Measurements from ENCODE around the gene DCST1.

Gene DCST1

DNA sequence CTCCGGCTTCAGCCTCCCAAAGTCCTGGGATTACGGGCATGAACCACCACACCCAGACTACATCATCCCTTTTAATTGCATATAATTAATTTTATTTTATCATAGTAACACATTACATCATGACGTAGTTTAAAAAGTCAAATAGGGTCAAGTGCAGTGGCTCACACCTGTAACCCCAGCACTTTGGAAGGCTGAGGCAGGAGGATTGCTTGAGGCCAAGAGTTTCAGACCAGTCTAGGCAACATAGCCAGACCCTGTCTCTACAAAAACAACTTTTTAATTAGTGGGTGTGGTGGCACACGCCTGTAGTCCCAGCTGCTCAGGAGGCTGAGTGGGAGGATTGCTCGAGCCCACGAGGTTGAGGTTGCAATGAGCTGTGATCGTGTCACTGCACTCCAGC is 65.7 kb downstream of the DCST1 start:
- no peak for TF ChIP-seq TCF4 (CRISPR knock-in tag; IDR thresholded peaks at IDR 0.05; ENCODE audit: borderline replicate concordance)
- TF ChIP-seq, protein P1, sequence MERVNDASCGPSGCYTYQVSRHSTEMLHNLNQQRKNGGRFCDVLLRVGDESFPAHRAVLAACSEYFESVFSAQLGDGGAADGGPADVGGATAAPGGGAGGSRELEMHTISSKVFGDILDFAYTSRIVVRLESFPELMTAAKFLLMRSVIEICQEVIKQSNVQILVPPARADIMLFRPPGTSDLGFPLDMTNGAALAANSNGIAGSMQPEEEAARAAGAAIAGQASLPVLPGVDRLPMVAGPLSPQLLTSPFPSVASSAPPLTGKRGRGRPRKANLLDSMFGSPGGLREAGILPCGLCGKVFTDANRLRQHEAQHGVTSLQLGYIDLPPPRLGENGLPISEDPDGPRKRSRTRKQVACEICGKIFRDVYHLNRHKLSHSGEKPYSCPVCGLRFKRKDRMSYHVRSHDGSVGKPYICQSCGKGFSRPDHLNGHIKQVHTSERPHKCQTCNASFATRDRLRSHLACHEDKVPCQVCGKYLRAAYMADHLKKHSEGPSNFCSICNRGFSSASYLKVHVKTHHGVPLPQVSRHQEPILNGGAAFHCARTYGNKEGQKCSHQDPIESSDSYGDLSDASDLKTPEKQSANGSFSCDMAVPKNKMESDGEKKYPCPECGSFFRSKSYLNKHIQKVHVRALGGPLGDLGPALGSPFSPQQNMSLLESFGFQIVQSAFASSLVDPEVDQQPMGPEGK (CRISPR knock-in tag; IDR thresholded peaks at IDR 0.05; ENCODE audit: borderline replicate concordance), result no peak
- no peak for TF ChIP-seq ESRRG (CRISPR knock-in tag; IDR thresholded peaks at IDR 0.05)
- TF ChIP-seq ZFP30 (CRISPR knock-in tag; IDR thresholded peaks at IDR 0.05), result no peak
- TF ChIP-seq GLIS3 (CRISPR knock-in tag; IDR thresholded peaks at IDR 0.05), result no peak
- no peak for TF ChIP-seq OSR1 (CRISPR knock-in tag; IDR thresholded peaks at IDR 0.05)
- TF ChIP-seq ZNF565 (CRISPR knock-in tag; conservative IDR thresholded peaks at IDR 0.05; ENCODE audit: low read depth), result no peak
- no peak for TF ChIP-seq ZC3H10 (CRISPR knock-in tag; IDR thresholded peaks at IDR 0.05)
- TF ChIP-seq CSDC2 (CRISPR knock-in tag; IDR thresholded peaks at IDR 0.05), result no peak
- TF ChIP-seq SNAI2 (CRISPR knock-in tag; IDR thresholded peaks at IDR 0.05), result no peak
- no peak for TF ChIP-seq PPARA (CRISPR knock-in tag; IDR thresholded peaks at IDR 0.05; ENCODE audit: borderline replicate concordance)
- TF ChIP-seq, protein P2, sequence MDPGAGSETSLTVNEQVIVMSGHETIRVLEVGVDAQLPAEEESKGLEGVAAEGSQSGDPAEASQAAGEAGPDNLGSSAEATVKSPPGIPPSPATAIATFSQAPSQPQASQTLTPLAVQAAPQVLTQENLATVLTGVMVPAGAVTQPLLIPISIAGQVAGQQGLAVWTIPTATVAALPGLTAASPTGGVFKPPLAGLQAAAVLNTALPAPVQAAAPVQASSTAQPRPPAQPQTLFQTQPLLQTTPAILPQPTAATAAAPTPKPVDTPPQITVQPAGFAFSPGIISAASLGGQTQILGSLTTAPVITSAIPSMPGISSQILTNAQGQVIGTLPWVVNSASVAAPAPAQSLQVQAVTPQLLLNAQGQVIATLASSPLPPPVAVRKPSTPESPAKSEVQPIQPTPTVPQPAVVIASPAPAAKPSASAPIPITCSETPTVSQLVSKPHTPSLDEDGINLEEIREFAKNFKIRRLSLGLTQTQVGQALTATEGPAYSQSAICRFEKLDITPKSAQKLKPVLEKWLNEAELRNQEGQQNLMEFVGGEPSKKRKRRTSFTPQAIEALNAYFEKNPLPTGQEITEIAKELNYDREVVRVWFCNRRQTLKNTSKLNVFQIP (CRISPR knock-in tag; IDR thresholded peaks at IDR 0.05; ENCODE audit: borderline replicate concordance, low read depth), result no peak
- no peak for TF ChIP-seq TOX (CRISPR knock-in tag; IDR thresholded peaks at IDR 0.05; ENCODE audit: borderline replicate concordance)
- TF ChIP-seq ISL1 (CRISPR knock-in tag; IDR thresholded peaks at IDR 0.05), result no peak
- TF ChIP-seq ZNF8 (CRISPR knock-in tag; IDR thresholded peaks at IDR 0.05), result no peak
- no peak for TF ChIP-seq ZNF70 (CRISPR knock-in tag; IDR thresholded peaks at IDR 0.05)
- TF ChIP-seq, protein P3, sequence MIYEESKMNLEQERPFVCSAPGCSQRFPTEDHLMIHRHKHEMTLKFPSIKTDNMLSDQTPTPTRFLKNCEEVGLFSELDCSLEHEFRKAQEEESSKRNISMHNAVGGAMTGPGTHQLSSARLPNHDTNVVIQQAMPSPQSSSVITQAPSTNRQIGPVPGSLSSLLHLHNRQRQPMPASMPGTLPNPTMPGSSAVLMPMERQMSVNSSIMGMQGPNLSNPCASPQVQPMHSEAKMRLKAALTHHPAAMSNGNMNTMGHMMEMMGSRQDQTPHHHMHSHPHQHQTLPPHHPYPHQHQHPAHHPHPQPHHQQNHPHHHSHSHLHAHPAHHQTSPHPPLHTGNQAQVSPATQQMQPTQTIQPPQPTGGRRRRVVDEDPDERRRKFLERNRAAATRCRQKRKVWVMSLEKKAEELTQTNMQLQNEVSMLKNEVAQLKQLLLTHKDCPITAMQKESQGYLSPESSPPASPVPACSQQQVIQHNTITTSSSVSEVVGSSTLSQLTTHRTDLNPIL (CRISPR knock-in tag; IDR thresholded peaks at IDR 0.05; ENCODE audit: low read depth), result no peak
- TF ChIP-seq BACH2 (CRISPR knock-in tag; IDR thresholded peaks at IDR 0.05; ENCODE audit: borderline replicate concordance), result no peak
- ATAC-seq, result no peak

Measured in SK-N-SH treated with all-trans-retinoic acid at 6 μM for 48 hours (cell line).